ENCODE results near the gene FOXC1.
A peak's percentile ranks its signal among the peaks of the same experiment; 100 is the strongest.

The FOXC1 gene

GRCh38 chr6:1623769-1624057 is 14.0 kb downstream of the FOXC1 start:
- no peak overlapping the region for H3K4me3 ChIP-seq (ENCODE audit: low read depth, low read length)
- no peak for TF ChIP-seq CTCF (IDR thresholded peaks at IDR 0.05; ENCODE audit: insufficient read depth, low read depth, low read length, missing control alignments)

GRCh38 chr6:1624058-1624850 is 14.5 kb downstream of the FOXC1 start:
- H3K4me3 ChIP-seq (ENCODE audit: low read depth, low read length): peak overlapping the region; percentile 65
- DNase-seq (ENCODE audit: low read depth): peak; percentile 59
- no peak for TF ChIP-seq CTCF (IDR thresholded peaks at IDR 0.05; ENCODE audit: insufficient read depth, low read depth, low read length, missing control alignments)

More at GRCh38 chr6:1623769-1624057, 14.0 kb downstream of the FOXC1 start:
- DNase-seq (ENCODE audit: low read depth): no peak

GRCh38 chr6:1624851-1625781 is 15.4 kb downstream of the FOXC1 start:
- DNase-seq (ENCODE audit: low read depth): no peak
- no peak for TF ChIP-seq CTCF (IDR thresholded peaks at IDR 0.05; ENCODE audit: insufficient read depth, low read depth, low read length, missing control alignments)
- peak overlapping the region; percentile 65 for H3K4me3 ChIP-seq (ENCODE audit: low read depth, low read length)

- TF ChIP-seq CTCF (IDR thresholded peaks at IDR 0.05; ENCODE audit: insufficient read depth, low read depth, low read length, missing control alignments): no peak
- H3K4me3 ChIP-seq (ENCODE audit: low read depth, low read length): no peak overlapping the region
- no peak for DNase-seq (ENCODE audit: low read depth)
Observed at GRCh38 chr6:1625794-1626435, 16.2 kb downstream of the FOXC1 start.

GRCh38 chr6:1626481-1626880 is 16.8 kb downstream of the FOXC1 start:
- no peak for DNase-seq (ENCODE audit: low read depth)
- no peak for TF ChIP-seq CTCF (IDR thresholded peaks at IDR 0.05; ENCODE audit: insufficient read depth, low read depth, low read length, missing control alignments)
- no peak overlapping the region for H3K4me3 ChIP-seq (ENCODE audit: low read depth, low read length)

GRCh38 chr6:1627827-1628560 is 18.3 kb downstream of the FOXC1 start:
- no peak overlapping the region for H3K4me3 ChIP-seq (ENCODE audit: low read depth, low read length)
- no peak for TF ChIP-seq CTCF (IDR thresholded peaks at IDR 0.05; ENCODE audit: insufficient read depth, low read depth, low read length, missing control alignments)
- no peak for DNase-seq (ENCODE audit: low read depth)

All from GM12865 (cell line).